H9 (cell line): ENCODE measurements around the gene VAV3. TPM values are rescaled to one million over a fixed set of nuclear protein-coding genes. Genes with fewer than 3 reads are reported as not detected.

ENCODE experiments used
- DNase-seq: peaks from one replicate; pipeline ENCODE4 v3.0.0-alpha.2; 2017
- H2AFZ ChIP-seq: one replicate; pipeline ENCODE4 v1.6.1; 2013; ENCODE audit warnings: mild to moderate bottlenecking, low read length, control low read depth, moderate library complexity
- H2AK5ac ChIP-seq: 2 replicates; pipeline ENCODE4 v1.6.1; 2013; ENCODE audit warnings: low read length, control low read depth, mixed read lengths; ENCODE audit not compliant: insufficient read length
- H2BK120ac ChIP-seq: one replicate; pipeline ENCODE4 v1.6.1; 2013; ENCODE audit warnings: low read depth, mild to moderate bottlenecking, low read length, control low read depth, inconsistent platforms; ENCODE audit not compliant: poor library complexity, severe bottlenecking
- H2BK12ac ChIP-seq: 2 replicates; pipeline ENCODE4 v1.6.1; 2013; ENCODE audit warnings: low read length, control low read depth, mixed read lengths, low read depth; ENCODE audit not compliant: insufficient read length
- H2BK15ac ChIP-seq: 2 replicates; pipeline ENCODE4 v1.6.1; 2013; ENCODE audit warnings: low read depth, low read length, control low read depth
- H2BK20ac ChIP-seq: one replicate; pipeline ENCODE4 v1.6.1; 2013; ENCODE audit warnings: low read depth, mild to moderate bottlenecking, low read length, control low read depth, inconsistent platforms; ENCODE audit not compliant: poor library complexity, severe bottlenecking
- H2BK5ac ChIP-seq: 2 replicates; pipeline ENCODE4 v1.6.1; 2013; ENCODE audit warnings: low read length, control low read depth, mixed read lengths; ENCODE audit not compliant: insufficient read length
- H3K14ac ChIP-seq: 2 replicates; pipeline ENCODE4 v1.6.1; 2013; ENCODE audit warnings: low read length, control low read depth; ENCODE audit not compliant: insufficient read depth
- H3K18ac ChIP-seq: 2 replicates; pipeline ENCODE4 v1.6.1; 2013; ENCODE audit warnings: low read depth, mild to moderate bottlenecking, mixed read lengths, low read length, control low read depth; ENCODE audit not compliant: insufficient read length
- H3K23ac ChIP-seq: 2 replicates; pipeline ENCODE4 v1.6.1; 2013; ENCODE audit warnings: low read length, control low read depth, mixed read lengths, low read depth; ENCODE audit not compliant: insufficient read length
- H3K23me2 ChIP-seq: 2 replicates; pipeline ENCODE4 v1.6.1; 2013; ENCODE audit warnings: low read depth, mild to moderate bottlenecking, mixed read lengths, low read length, control low read depth; ENCODE audit not compliant: insufficient read length, poor library complexity, severe bottlenecking
- H3K27ac ChIP-seq: 2 replicates; pipeline ENCODE4 v1.5.1; 2013; ENCODE audit warnings: low read length, control low read depth, mixed read lengths, low read depth; ENCODE audit not compliant: insufficient read length
- H3K27me3 ChIP-seq: 2 replicates; pipeline ENCODE4 v1.6.1; 2013; ENCODE audit warnings: low read length, control low read depth, inconsistent platforms; ENCODE audit not compliant: insufficient read depth
- H3K4ac ChIP-seq: 2 replicates; pipeline ENCODE4 v1.6.1; 2013; ENCODE audit warnings: low read depth, mild to moderate bottlenecking, control low read depth, inconsistent platforms, low read length, moderate library complexity
- H3K4me1 ChIP-seq: 2 replicates; pipeline ENCODE4 v1.6.1; 2013; ENCODE audit warnings: low read length, control low read depth, inconsistent platforms; ENCODE audit not compliant: insufficient read depth
- H3K4me2 ChIP-seq: 2 replicates; pipeline ENCODE4 v1.6.1; 2013; ENCODE audit warnings: low read length, control low read depth, mixed read lengths; ENCODE audit not compliant: insufficient read length, insufficient read depth
- H3K56ac ChIP-seq: 2 replicates; pipeline ENCODE4 v1.6.1; 2013; ENCODE audit warnings: low read depth, mild to moderate bottlenecking, mixed read lengths, low read length, control low read depth; ENCODE audit not compliant: insufficient read length
- H3K79me1 ChIP-seq: 2 replicates; pipeline ENCODE4 v1.6.1; 2013; ENCODE audit warnings: low read depth, mild to moderate bottlenecking, moderate library complexity, low read length, control low read depth, inconsistent platforms; ENCODE audit not compliant: insufficient read depth, poor library complexity, severe bottlenecking
- H3K79me2 ChIP-seq: 2 replicates; pipeline ENCODE4 v1.6.1; 2013; ENCODE audit warnings: low read length, control low read depth, inconsistent platforms; ENCODE audit not compliant: insufficient read depth
- H3K9ac ChIP-seq: 2 replicates; pipeline ENCODE4 v1.6.1; 2013; ENCODE audit warnings: low read length, control low read depth, mixed read lengths; ENCODE audit not compliant: insufficient read length; ENCODE audit errors: extremely low read depth
- H3K9me3 ChIP-seq: one replicate; pipeline ENCODE4 v1.6.1; 2013; ENCODE audit warnings: low read depth, low read length, inconsistent platforms; ENCODE audit not compliant: control insufficient read depth
- H3T11ph ChIP-seq: one replicate; pipeline ENCODE4 v1.6.1; 2013; ENCODE audit warnings: mild to moderate bottlenecking, low read length, control low read depth, inconsistent platforms
- H4K20me1 ChIP-seq: one replicate; pipeline ENCODE4 v1.6.1; 2013; ENCODE audit not compliant: control insufficient read depth, insufficient read length, insufficient read depth
- H4K5ac ChIP-seq: 2 replicates; pipeline ENCODE4 v1.6.1; 2013; ENCODE audit warnings: low read depth, mild to moderate bottlenecking, mixed read lengths, low read length, control low read depth; ENCODE audit not compliant: insufficient read length
- H4K8ac ChIP-seq: replicated peaks from 2 replicates; pipeline ENCODE4 v1.6.1; 2013; ENCODE audit warnings: low read length, control low read depth, mixed read lengths, low read depth; ENCODE audit not compliant: insufficient read length
- H4K91ac ChIP-seq: 2 replicates; pipeline ENCODE4 v1.6.1; 2013; ENCODE audit warnings: low read depth, mild to moderate bottlenecking, moderate library complexity, mixed read lengths, low read length, control low read depth; ENCODE audit not compliant: insufficient read length
- H3K27ac Mint-ChIP-seq, 3 experiments: 2 replicates in 2 of 3; 3 replicates in 1 of 3; pipeline ENCODE4 v1.8.0; 2020 to 2021; ENCODE audit warnings: mixed read lengths in 3 of 3, mild to moderate bottlenecking in 1 of 3, moderate library complexity in 1 of 3
- H3K27me3 Mint-ChIP-seq: 2 replicates; pipeline ENCODE4 v1.8.0; 2021; ENCODE audit warnings: low read depth, mild to moderate bottlenecking, moderate library complexity, mixed read lengths
- H3K36me3 Mint-ChIP-seq, 3 experiments: 2 replicates in 2 of 3; 3 replicates in 1 of 3; pipeline ENCODE4 v1.8.0; 2020 to 2021; ENCODE audit warnings: low read depth in 3 of 3, mixed read lengths in 3 of 3; ENCODE audit not compliant: insufficient read depth in 1 of 3
- H3K4me1 Mint-ChIP-seq, 2 experiments: 2 replicates each; pipeline ENCODE4 v1.8.0; 2020; ENCODE audit warnings: mixed read lengths in 2 of 2
- H3K4me3 Mint-ChIP-seq, 2 experiments: 2 replicates in 1 of 2; 3 replicates in 1 of 2; pipeline ENCODE4 v1.8.0; 2020 to 2021; ENCODE audit warnings: mild to moderate bottlenecking in 2 of 2, mixed read lengths in 2 of 2, moderate library complexity in 1 of 2
- H3K9me3 Mint-ChIP-seq, 2 experiments: 2 replicates in 1 of 2; 3 replicates in 1 of 2; pipeline ENCODE4 v1.8.0; 2020; ENCODE audit warnings: mild to moderate bottlenecking in 2 of 2, mixed read lengths in 2 of 2, moderate library complexity in 1 of 2
- WGBS: extraction: QIAGEN DNeasy Blood & Tissue Kit; methylation state at CpG from one replicate; pipeline ENCODE4 v1.1.7; 2013; ENCODE audit warnings: missing lambda C conversion rate, low lambda C conversion rate, mixed read lengths; ENCODE audit not compliant: insufficient read length; ENCODE audit errors: extremely low coverage; 5-methylcytosine and 5-hydroxymethylcytosine counted together
- total RNA-seq: library from RNA; stranded (reverse); gene quantifications from 2 replicates; pipeline ENCODE4 v1.2.1, GENCODE V29; 2021
- TF ChIP-seq, protein P1 (sequence below): fragments of 200-600 bp; sonication (generic); conservative IDR thresholded peaks from 3 replicates; pipeline ENCODE4 v1.8.0; 2021; ENCODE audit warnings: antibody characterized with exemption, mild to moderate bottlenecking

VAV3 gene
- total RNA-seq, 1 experiment from 2014 or later: 5.1 TPM

DNA sequence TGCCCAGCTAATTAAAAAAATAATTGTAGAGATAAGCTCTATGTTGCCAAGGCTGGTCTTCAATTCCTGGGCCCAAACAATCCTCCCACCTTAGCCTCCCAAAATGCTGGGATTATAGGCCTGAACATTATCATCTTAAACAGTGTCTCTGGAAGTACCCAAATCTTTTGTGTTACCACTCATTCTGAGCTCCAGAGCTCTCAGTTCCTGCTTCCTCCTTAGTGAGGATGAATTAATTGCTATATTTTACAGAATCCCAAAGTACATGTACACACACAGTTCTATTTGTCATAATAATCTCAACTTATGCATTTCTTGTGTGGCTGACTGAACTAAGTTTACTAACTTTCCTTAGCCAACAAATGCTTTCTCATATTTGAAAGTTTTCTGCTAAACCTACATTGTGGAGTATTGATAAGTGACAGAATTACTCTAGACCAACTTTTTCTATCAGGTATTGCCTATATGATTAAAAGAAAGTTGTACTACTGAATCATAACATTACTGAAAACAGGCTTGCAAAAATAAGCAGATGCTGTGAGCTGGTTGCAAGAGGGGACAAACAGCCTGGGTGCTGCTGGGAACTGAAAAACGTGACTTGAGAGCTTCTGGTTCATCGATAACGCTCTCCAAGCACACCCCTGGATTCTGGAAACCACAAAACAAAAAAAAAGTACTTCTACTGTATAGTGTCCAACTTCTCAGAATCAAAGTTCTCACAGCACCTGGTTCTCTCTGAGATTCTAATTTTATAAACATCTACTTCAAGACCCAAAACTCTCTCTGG is 15.3 kb downstream of the VAV3 start:
- no peak overlapping the region for H3K4me3 Mint-ChIP-seq
- no CpG with 5 or more reads among the region's 3 CpGs for WGBS

More for the DNA sequence above, 15.3 kb downstream of the VAV3 start:
- no peaks in the 10 kb centered on the region for H3K23me2 ChIP-seq
- no peak overlapping the region for H3K27ac ChIP-seq
- H2BK120ac ChIP-seq: no peak overlapping the region
- H3K14ac ChIP-seq: no peak overlapping the region
- TF ChIP-seq, protein P1, sequence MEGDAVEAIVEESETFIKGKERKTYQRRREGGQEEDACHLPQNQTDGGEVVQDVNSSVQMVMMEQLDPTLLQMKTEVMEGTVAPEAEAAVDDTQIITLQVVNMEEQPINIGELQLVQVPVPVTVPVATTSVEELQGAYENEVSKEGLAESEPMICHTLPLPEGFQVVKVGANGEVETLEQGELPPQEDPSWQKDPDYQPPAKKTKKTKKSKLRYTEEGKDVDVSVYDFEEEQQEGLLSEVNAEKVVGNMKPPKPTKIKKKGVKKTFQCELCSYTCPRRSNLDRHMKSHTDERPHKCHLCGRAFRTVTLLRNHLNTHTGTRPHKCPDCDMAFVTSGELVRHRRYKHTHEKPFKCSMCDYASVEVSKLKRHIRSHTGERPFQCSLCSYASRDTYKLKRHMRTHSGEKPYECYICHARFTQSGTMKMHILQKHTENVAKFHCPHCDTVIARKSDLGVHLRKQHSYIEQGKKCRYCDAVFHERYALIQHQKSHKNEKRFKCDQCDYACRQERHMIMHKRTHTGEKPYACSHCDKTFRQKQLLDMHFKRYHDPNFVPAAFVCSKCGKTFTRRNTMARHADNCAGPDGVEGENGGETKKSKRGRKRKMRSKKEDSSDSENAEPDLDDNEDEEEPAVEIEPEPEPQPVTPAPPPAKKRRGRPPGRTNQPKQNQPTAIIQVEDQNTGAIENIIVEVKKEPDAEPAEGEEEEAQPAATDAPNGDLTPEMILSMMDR: no peak
- Mint-ChIP-seq H3K4me1 (peaks cover 15% of the 10 kb centered on the region in 2 experiments), H3K27ac (no peak overlapping the region), H3K27me3 (no peaks in the 10 kb centered on the region), H3K9me3 (no peaks in the 10 kb centered on the region), H3K36me3 (no peaks in the 10 kb centered on the region)
- H2BK12ac ChIP-seq: no peak overlapping the region
- H3K4me1 ChIP-seq: peaks cover 2% of the 10 kb centered on the region; the same call in 1 of the 2 replicates
- H3K23ac ChIP-seq: no peak overlapping the region
- no peaks in the 10 kb centered on the region for H3K79me2 ChIP-seq
- no peaks in the 10 kb centered on the region for H3K79me1 ChIP-seq
- no peak overlapping the region for H3K4me2 ChIP-seq
- H4K8ac ChIP-seq: no peak overlapping the region
- H2AK5ac ChIP-seq: no peak overlapping the region
- no peak overlapping the region for H2AFZ ChIP-seq
- no peak overlapping the region for H3T11ph ChIP-seq
- no peak overlapping the region for H3K56ac ChIP-seq
- no peak overlapping the region for H2BK5ac ChIP-seq
- H3K18ac ChIP-seq: no peak overlapping the region
- DNase-seq: no peak
- no peak overlapping the region for H3K9ac ChIP-seq
- no peaks in the 10 kb centered on the region for H4K20me1 ChIP-seq
- H4K91ac ChIP-seq: no peak overlapping the region
- no peak overlapping the region for H2BK15ac ChIP-seq
- no peak overlapping the region for H2BK20ac ChIP-seq
- H3K4ac ChIP-seq: no peak overlapping the region
- no peaks in the 10 kb centered on the region for H3K27me3 ChIP-seq
- H3K9me3 ChIP-seq: no peaks in the 10 kb centered on the region
- no peak overlapping the region for H4K5ac ChIP-seq
